SK-N-SH treated with all-trans-retinoic acid at 6 μM for 48 hours (cell line): ENCODE measurements around the gene SLX4IP.
"Not testable (repeated sequence)": the region's sequence is repeated elsewhere in the genome, so short reads cannot be mapped to it uniquely, and the experiment has no call there.

Experiments used
- ATAC-seq: fragments of 200-7000 bp; cut with Tn5 transposase; 3 replicates; pipeline ENCODE4 v1.9.1; 2020; ENCODE audit warnings: mild to moderate bottlenecking, moderate library complexity
- ARNTL ChIP-seq: fragments of 450-650 bp; formaldehyde crosslinking; IDR thresholded peaks from 2 replicates; pipeline ENCODE4 v1.5.0; 2020; ENCODE audit warnings: low read depth, mild to moderate bottlenecking, moderate library complexity, borderline replicate concordance
- BACH2 ChIP-seq: fragments of 250-450 bp; sonication (Bioruptor Pico); IDR thresholded peaks from 2 replicates; pipeline ENCODE4 v1.9.0; 2021; ENCODE audit warnings: mild to moderate bottlenecking, borderline replicate concordance
- CREB5 ChIP-seq: fragments of 250-450 bp; sonication (Bioruptor Pico); IDR thresholded peaks from 2 replicates; pipeline ENCODE4 v1.5.1; 2020; ENCODE audit warnings: low read depth, mild to moderate bottlenecking, moderate library complexity
- CSDC2 ChIP-seq: fragments of 250-450 bp; sonication (Bioruptor Pico); IDR thresholded peaks from 2 replicates; pipeline ENCODE4 v1.5.0; 2020; ENCODE audit warnings: mild to moderate bottlenecking, moderate library complexity
- CSRNP3 ChIP-seq: fragments of 250-450 bp; sonication (Bioruptor Pico); IDR thresholded peaks from 2 replicates; pipeline ENCODE4 v1.5.1; 2021; ENCODE audit warnings: mild to moderate bottlenecking, moderate library complexity
- ESRRG ChIP-seq: fragments of 250-450 bp; sonication (Bioruptor Pico); IDR thresholded peaks from 2 replicates; pipeline ENCODE4 v1.6.1; 2021; ENCODE audit warnings: mild to moderate bottlenecking
- ISL1 ChIP-seq: fragments of 250-450 bp; sonication (Bioruptor Pico); IDR thresholded peaks from 2 replicates; pipeline ENCODE4 v2.1.2; 2022; ENCODE audit warnings: mild to moderate bottlenecking, moderate library complexity
- OSR1 ChIP-seq: fragments of 250-450 bp; sonication (Bioruptor Pico); IDR thresholded peaks from 2 replicates; pipeline ENCODE4 v1.8.0; 2022; ENCODE audit warnings: moderate library complexity, mild to moderate bottlenecking, inconsistent platforms
- PATZ1 ChIP-seq: fragments of 250-450 bp; sonication (Bioruptor Pico); IDR thresholded peaks from 2 replicates; pipeline ENCODE4 v1.8.0; 2020; ENCODE audit warnings: mild to moderate bottlenecking, moderate library complexity, borderline replicate concordance
- PPARA ChIP-seq: fragments of 250-450 bp; sonication (Bioruptor Pico); IDR thresholded peaks from 2 replicates; pipeline ENCODE4 v1.5.0; 2020; ENCODE audit warnings: mild to moderate bottlenecking, borderline replicate concordance
- SNAI2 ChIP-seq: fragments of 250-450 bp; sonication (Bioruptor Pico); IDR thresholded peaks from 2 replicates; pipeline ENCODE4 v1.5.0; 2020; ENCODE audit warnings: mild to moderate bottlenecking, moderate library complexity
- TCF4 ChIP-seq: fragments of 250-450 bp; sonication (Bioruptor Pico); IDR thresholded peaks from 2 replicates; pipeline ENCODE4 v1.8.0; 2021; ENCODE audit warnings: mild to moderate bottlenecking, moderate library complexity, borderline replicate concordance
- TOX ChIP-seq: fragments of 250-450 bp; sonication (Bioruptor Pico); IDR thresholded peaks from 2 replicates; pipeline ENCODE4 v1.8.0; 2021; ENCODE audit warnings: mild to moderate bottlenecking, moderate library complexity, borderline replicate concordance
- TSHZ2 ChIP-seq: fragments of 250-450 bp; sonication (Bioruptor Pico); IDR thresholded peaks from 2 replicates; pipeline ENCODE4 v1.5.0; 2020; ENCODE audit warnings: mild to moderate bottlenecking, moderate library complexity
- ZC3H10 ChIP-seq: fragments of 250-450 bp; sonication (Bioruptor Pico); IDR thresholded peaks from 2 replicates; pipeline ENCODE4 v1.5.1; 2021; ENCODE audit warnings: mild to moderate bottlenecking, moderate library complexity
- ZFP3 ChIP-seq: fragments of 250-450 bp; sonication (Bioruptor Pico); IDR thresholded peaks from 2 replicates; pipeline ENCODE4 v1.5.0; 2020; ENCODE audit warnings: mild to moderate bottlenecking, moderate library complexity
- ZFP30 ChIP-seq: fragments of 450-650 bp; formaldehyde crosslinking; IDR thresholded peaks from 2 replicates; pipeline ENCODE4 v1.5.0; 2022; ENCODE audit warnings: mild to moderate bottlenecking, moderate library complexity
- ZNF565 ChIP-seq: fragments of 450-650 bp; formaldehyde crosslinking; conservative IDR thresholded peaks from 2 replicates; pipeline ENCODE4 v1.5.0; 2020; ENCODE audit warnings: low read depth, mild to moderate bottlenecking, moderate library complexity
- ZNF8 ChIP-seq: fragments of 450-650 bp; formaldehyde crosslinking; IDR thresholded peaks from 2 replicates; pipeline ENCODE4 v1.5.0; 2020; ENCODE audit warnings: mild to moderate bottlenecking, moderate library complexity

Gene SLX4IP

GRCh38 chr20:10390709-10391108 lies 44.4 kb upstream of the SLX4IP start:
- no peak for ATAC-seq
- TF ChIP-seq PPARA (no peak), CSRNP3 (CRISPR knock-in tag) (no peak), SNAI2 (no peak), TSHZ2 (CRISPR knock-in tag) (no peak), ESRRG (CRISPR knock-in tag) (no peak), BACH2 (no peak), ZFP30 (CRISPR knock-in tag) (no peak), ZC3H10 (CRISPR knock-in tag) (no peak), ARNTL (no peak), ZFP3 (CRISPR knock-in tag) (no peak), PATZ1 (CRISPR knock-in tag) (no peak)

- not testable (repeated sequence) for ATAC-seq
These were observed 40.4 kb upstream of the SLX4IP start for GRCh38 chr20:10394752-10395151.

- no peak for ATAC-seq
- TF ChIP-seq TCF4 (no peak), CSDC2 (CRISPR knock-in tag) (no peak), PPARA (no peak), CREB5 (no peak), TSHZ2 (CRISPR knock-in tag) (no peak), ISL1 (no peak), ZNF565 (CRISPR knock-in tag) (no peak), TOX (no peak)
These were observed 36.2 kb upstream of the SLX4IP start for GRCh38 chr20:10398834-10399369.

GRCh38 chr20:10402938-10403608 lies 32.0 kb upstream of the SLX4IP start:
- ATAC-seq, result no peak
- TF ChIP-seq TSHZ2 (CRISPR knock-in tag) (no peak), CSDC2 (CRISPR knock-in tag) (no peak), CREB5 (no peak), ZNF8 (no peak), CSRNP3 (CRISPR knock-in tag) (no peak), BACH2 (no peak), TOX (no peak), OSR1 (CRISPR knock-in tag) (no peak), ZC3H10 (CRISPR knock-in tag) (no peak), TCF4 (no peak), ESRRG (CRISPR knock-in tag) (no peak)
